HepG2 (cell line): Measurements from ENCODE around the gene DSG2. TPM values are rescaled to one million over a fixed set of nuclear protein-coding genes. Genes with fewer than 3 reads are reported as not detected.

Source experiments
- ARNT2 ChIP-seq: sonication (generic); formaldehyde crosslinking; IDR thresholded peaks from 2 replicates; pipeline ENCODE4 v1.8.0; 2022; ENCODE audit warnings: mild to moderate bottlenecking, low read depth, missing genetic modification reagents, moderate library complexity
- ATF7 ChIP-seq, 2 experiments: fragments of 450-650 bp in 1 of 2; sonication (generic) in 1 of 2; formaldehyde crosslinking in 1 of 2; IDR thresholded peaks; 2 replicates each; pipeline versions ENCODE4 v1.4.0 to v1.6.1; 2016 to 2020; ENCODE audit warnings: antibody characterized with exemption in 1 of 2, mild to moderate bottlenecking in 1 of 2, missing genetic modification reagents in 1 of 2
- HCFC1 ChIP-seq: fragments of 150-350 bp; IDR thresholded peaks from 2 replicates; pipeline ENCODE4 v1.6.1; 2014; ENCODE audit warnings: low read depth, low read length
- JUN ChIP-seq: sonication (generic); formaldehyde crosslinking; IDR thresholded peaks from 2 replicates; pipeline ENCODE4 v1.4.0; 2020; ENCODE audit warnings: mild to moderate bottlenecking, missing genetic modification reagents
- MBD4 ChIP-seq: IDR thresholded peaks from 2 replicates; pipeline ENCODE4 v1.6.1; 2012; ENCODE audit warnings: low read length, inconsistent platforms, borderline replicate concordance
- MIER2 ChIP-seq: IDR thresholded peaks from 2 replicates; pipeline ENCODE4 v1.6.1; 2016; ENCODE audit warnings: missing biosample characterization, missing genetic modification reagents
- MYPOP ChIP-seq: sonication (generic); formaldehyde crosslinking; IDR thresholded peaks from 2 replicates; pipeline ENCODE4 v1.8.1; 2023; ENCODE audit warnings: mild to moderate bottlenecking, moderate library complexity, missing genetic modification reagents
- PPARG ChIP-seq: conservative IDR thresholded peaks from 2 replicates; pipeline ENCODE4 v1.6.1; 2016; ENCODE audit warnings: missing biosample characterization, missing genetic modification reagents
- RBAK ChIP-seq: sonication (generic); formaldehyde crosslinking; IDR thresholded peaks from 2 replicates; pipeline ENCODE4 v1.5.1; 2020; ENCODE audit warnings: mild to moderate bottlenecking, missing genetic modification reagents
- SNAPC2 ChIP-seq: sonication (generic); formaldehyde crosslinking; IDR thresholded peaks from 2 replicates; pipeline ENCODE4 v1.8.1; 2022; ENCODE audit warnings: mild to moderate bottlenecking, missing genetic modification reagents
- SP4 ChIP-seq: sonication (generic); formaldehyde crosslinking; IDR thresholded peaks from 2 replicates; pipeline ENCODE4 v1.8.1; 2023; ENCODE audit warnings: mild to moderate bottlenecking, missing genetic modification reagents
- TAF1 ChIP-seq: sonication (generic); formaldehyde crosslinking; IDR thresholded peaks from 2 replicates; pipeline ENCODE4 v1.4.0; 2020; ENCODE audit warnings: missing genetic modification reagents
- TEAD3 ChIP-seq: optimal IDR thresholded peaks from 2 replicates; pipeline ENCODE3; 2016; ENCODE audit warnings: borderline replicate concordance
- ZFX ChIP-seq: sonication (generic); formaldehyde crosslinking; IDR thresholded peaks from 2 replicates; pipeline ENCODE4 v1.4.0; 2020; ENCODE audit warnings: mild to moderate bottlenecking, low read depth, missing genetic modification reagents, moderate library complexity
- ZNF101 ChIP-seq: sonication (generic); formaldehyde crosslinking; IDR thresholded peaks from 2 replicates; pipeline ENCODE4 v1.4.0; 2020; ENCODE audit warnings: mild to moderate bottlenecking, low read depth, missing genetic modification reagents, borderline replicate concordance
- ZNF292 ChIP-seq: sonication (generic); formaldehyde crosslinking; IDR thresholded peaks from 2 replicates; pipeline ENCODE4 v1.8.1; 2022; ENCODE audit warnings: mild to moderate bottlenecking, low read depth, missing genetic modification reagents, borderline replicate concordance
- ZNF382 ChIP-seq: sonication (generic); formaldehyde crosslinking; IDR thresholded peaks from 2 replicates; pipeline ENCODE4 v1.5.0; 2020; ENCODE audit warnings: missing genetic modification reagents, mild to moderate bottlenecking, borderline replicate concordance
- ZNF547 ChIP-seq: sonication (generic); formaldehyde crosslinking; IDR thresholded peaks from 2 replicates; pipeline ENCODE4 v1.5.1; 2020; ENCODE audit warnings: mild to moderate bottlenecking, missing genetic modification reagents
- ZNF780A ChIP-seq: sonication (generic); formaldehyde crosslinking; IDR thresholded peaks from 2 replicates; pipeline ENCODE4 v1.8.0; 2022; ENCODE audit warnings: mild to moderate bottlenecking, missing genetic modification reagents, moderate library complexity
- ZNF879 ChIP-seq: sonication (generic); formaldehyde crosslinking; IDR thresholded peaks from 2 replicates; pipeline ENCODE4 v1.8.1; 2023; ENCODE audit warnings: missing genetic modification reagents
- polyA plus RNA-seq, 8 experiments: library from polyadenylated mRNA; depleted of rRNA in 3 of 8; stranded (reverse) in 7 of 8; unstranded in 1 of 8; fragments of >200 nt; fragmentation: Illumina TruSeq in 4 of 8; extraction: Trizol in 4 of 8; gene quantifications; 2 replicates each; pipeline versions ENCODE4 v1.2.1 to v1.2.3, GENCODE V29; 2011 to 2016; ENCODE audit warnings: low read depth in 4 of 8, missing spikeins in 1 of 8, mixed read lengths in 1 of 8; ENCODE audit not compliant: insufficient read depth in 1 of 8
- total RNA-seq, 5 experiments: library from RNA; depleted of rRNA; stranded (reverse); fragments of >200 nt; fragmentation: Illumina TruSeq; extraction: Trizol; gene quantifications; 2 replicates each; pipeline ENCODE4 v1.2.3, GENCODE V29; 2016; ENCODE audit warnings: low read depth in 1 of 5
- TF ChIP-seq, protein P1 (sequence below): sonication (generic); formaldehyde crosslinking; IDR thresholded peaks from 2 replicates; pipeline ENCODE4 v1.8.1; 2023; ENCODE audit warnings: mild to moderate bottlenecking, missing genetic modification reagents, borderline replicate concordance
- TF ChIP-seq, protein P2 (sequence below): conservative IDR thresholded peaks from 2 replicates; pipeline ENCODE4 v1.6.1; 2018; ENCODE audit warnings: missing genetic modification reagents
- TF ChIP-seq, protein P3 (sequence below): sonication (generic); formaldehyde crosslinking; IDR thresholded peaks from 2 replicates; pipeline ENCODE4 v1.9.0; 2021; ENCODE audit warnings: missing genetic modification reagents, mild to moderate bottlenecking, borderline replicate concordance
- TF ChIP-seq, protein P4 (sequence below): sonication (generic); formaldehyde crosslinking; IDR thresholded peaks from 2 replicates; pipeline ENCODE4 v1.5.0; 2020; ENCODE audit warnings: missing genetic modification reagents

The DSG2 gene
- total and polyA plus RNA-seq, 2 of the 13 experiments (the other 11 are each of a cell fraction or from before 2014, with no cell fraction given) = 23.3 to 66.7 TPM

DNA sequence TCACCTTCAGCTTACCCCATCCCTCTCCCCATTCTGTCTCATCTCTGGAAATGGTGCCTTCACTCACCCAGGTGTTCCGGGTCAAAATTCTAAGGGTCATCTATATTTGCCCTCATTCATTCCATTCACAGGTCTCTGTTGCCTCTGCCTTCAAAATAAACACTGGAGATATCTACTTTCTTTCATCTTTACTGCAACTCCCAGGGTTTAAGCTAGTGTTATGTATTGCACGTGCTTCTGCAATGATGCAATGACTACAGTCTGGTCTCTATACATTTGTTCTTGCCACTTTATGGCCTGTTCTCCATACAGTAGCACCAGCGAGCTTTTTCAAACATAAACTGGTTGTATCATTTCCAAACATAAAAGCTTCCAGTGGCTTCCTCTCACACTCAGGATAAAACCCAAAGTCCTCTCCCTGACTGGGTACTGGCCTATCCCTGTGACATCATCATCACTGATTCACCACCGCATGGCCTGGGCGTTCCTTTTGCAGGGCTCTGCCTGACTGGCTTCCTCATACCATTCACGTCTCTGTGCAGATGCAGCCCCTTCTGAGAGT lies 14.3 kb downstream of the DSG2 start (continued):
- TF ChIP-seq MYPOP (CRISPR knock-in tag) (peak; percentile 63; the same call in 1 of the 2 replicates), ZNF547 (CRISPR knock-in tag) (peak; percentile 53; the same call in 1 of the 2 replicates), JUN (CRISPR knock-in tag) (peak; percentile 95), RBAK (no peak), ZNF292 (CRISPR knock-in tag) (no peak), ATF7 (IDR thresholded peaks at IDR 0.05) (peak; percentile 91), ATF7 (CRISPR knock-in tag; IDR thresholded peaks at IDR 0.05) (peak; percentile 82; the same call in 1 of the 2 replicates), ZNF101 (CRISPR knock-in tag) (no peak), SNAPC2 (CRISPR knock-in tag) (peak; percentile 73; the same call in 1 of the 2 replicates), TAF1 (CRISPR knock-in tag) (no peak), PPARG (CRISPR knock-in tag) (peak; percentile 82), ZNF382 (CRISPR knock-in tag) (no peak), ZFX (CRISPR knock-in tag) (peak; percentile 31; the same call in 1 of the 2 replicates), ZNF780A (CRISPR knock-in tag) (peak; percentile 83; the same call in 1 of the 2 replicates), MIER2 (CRISPR knock-in tag) (peak; percentile 57; the same call in 1 of the 2 replicates), HCFC1 (no peak), ARNT2 (peak; percentile 65), ZNF879 (CRISPR knock-in tag) (no peak), MBD4 (peak; percentile 64; the same call in 1 of the 2 replicates), SP4 (CRISPR knock-in tag) (no peak), TEAD3 (CRISPR knock-in tag) (peak; percentile 94)
- TF ChIP-seq, protein P1, sequence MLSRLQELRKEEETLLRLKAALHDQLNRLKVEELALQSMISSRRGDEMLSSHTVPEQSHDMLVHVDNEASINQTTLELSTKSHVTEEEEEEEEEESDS (CRISPR knock-in tag) = peak; percentile 58; the same call in 1 of the 2 replicates
- TF ChIP-seq, protein P2, sequence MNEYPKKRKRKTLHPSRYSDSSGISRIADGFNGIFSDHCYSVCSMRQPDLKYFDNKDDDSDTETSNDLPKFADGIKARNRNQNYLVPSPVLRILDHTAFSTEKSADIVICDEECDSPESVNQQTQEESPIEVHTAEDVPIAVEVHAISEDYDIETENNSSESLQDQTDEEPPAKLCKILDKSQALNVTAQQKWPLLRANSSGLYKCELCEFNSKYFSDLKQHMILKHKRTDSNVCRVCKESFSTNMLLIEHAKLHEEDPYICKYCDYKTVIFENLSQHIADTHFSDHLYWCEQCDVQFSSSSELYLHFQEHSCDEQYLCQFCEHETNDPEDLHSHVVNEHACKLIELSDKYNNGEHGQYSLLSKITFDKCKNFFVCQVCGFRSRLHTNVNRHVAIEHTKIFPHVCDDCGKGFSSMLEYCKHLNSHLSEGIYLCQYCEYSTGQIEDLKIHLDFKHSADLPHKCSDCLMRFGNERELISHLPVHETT (CRISPR knock-in tag) = 0 out of 2 replicates have a peak, but pooled peaks have one; percentile 41
- TF ChIP-seq, protein P3, sequence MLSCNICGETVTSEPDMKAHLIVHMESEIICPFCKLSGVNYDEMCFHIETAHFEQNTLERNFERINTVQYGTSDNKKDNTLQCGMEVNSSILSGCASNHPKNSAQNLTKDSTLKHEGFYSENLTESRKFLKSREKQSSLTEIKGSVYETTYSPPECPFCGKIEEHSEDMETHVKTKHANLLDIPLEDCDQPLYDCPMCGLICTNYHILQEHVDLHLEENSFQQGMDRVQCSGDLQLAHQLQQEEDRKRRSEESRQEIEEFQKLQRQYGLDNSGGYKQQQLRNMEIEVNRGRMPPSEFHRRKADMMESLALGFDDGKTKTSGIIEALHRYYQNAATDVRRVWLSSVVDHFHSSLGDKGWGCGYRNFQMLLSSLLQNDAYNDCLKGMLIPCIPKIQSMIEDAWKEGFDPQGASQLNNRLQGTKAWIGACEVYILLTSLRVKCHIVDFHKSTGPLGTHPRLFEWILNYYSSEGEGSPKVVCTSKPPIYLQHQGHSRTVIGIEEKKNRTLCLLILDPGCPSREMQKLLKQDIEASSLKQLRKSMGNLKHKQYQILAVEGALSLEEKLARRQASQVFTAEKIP (CRISPR knock-in tag) = no peak
- TF ChIP-seq, protein P4, sequence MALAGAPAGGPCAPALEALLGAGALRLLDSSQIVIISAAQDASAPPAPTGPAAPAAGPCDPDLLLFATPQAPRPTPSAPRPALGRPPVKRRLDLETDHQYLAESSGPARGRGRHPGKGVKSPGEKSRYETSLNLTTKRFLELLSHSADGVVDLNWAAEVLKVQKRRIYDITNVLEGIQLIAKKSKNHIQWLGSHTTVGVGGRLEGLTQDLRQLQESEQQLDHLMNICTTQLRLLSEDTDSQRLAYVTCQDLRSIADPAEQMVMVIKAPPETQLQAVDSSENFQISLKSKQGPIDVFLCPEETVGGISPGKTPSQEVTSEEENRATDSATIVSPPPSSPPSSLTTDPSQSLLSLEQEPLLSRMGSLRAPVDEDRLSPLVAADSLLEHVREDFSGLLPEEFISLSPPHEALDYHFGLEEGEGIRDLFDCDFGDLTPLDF (CRISPR knock-in tag) = no peak
